ENCODE results near the gene FOXP1. TPM values are rescaled to one million over a fixed set of nuclear protein-coding genes. Genes with fewer than 3 reads are reported as not detected.

FOXP1 gene
- total RNA-seq, 4 donors from 2014 or later = 13.2 to 46.6 (median 29.2) TPM

DNA sequence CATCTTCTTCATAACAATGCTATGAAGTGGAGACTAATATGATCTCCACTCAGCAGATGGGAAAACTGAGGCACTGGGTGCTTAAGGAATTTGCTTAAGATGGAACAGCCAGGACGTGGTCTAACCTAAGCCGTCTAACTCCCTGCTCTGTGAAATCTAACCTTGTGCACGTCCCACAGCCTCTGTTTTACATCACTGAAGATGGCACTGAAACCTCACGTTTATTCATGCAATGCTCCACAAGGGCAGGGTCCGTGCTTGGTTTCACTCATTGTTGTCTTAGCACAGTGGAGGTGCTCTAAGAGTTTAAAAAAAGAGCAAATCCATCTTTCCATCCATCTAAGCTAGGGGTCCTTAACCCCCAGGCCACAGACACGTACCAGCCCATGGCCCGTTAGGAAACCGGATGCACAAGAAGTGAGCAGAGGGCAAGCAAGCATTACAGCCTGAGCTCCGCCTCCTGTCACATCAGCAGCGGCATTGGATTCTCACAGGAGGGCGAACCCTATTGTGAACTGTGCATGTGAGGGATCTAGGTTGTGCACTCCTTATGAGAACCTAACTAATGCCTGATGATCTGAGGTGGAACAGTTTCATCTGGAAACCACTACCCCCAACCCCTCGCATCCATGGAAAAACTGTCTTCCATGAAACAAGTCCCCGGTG is 118.0 kb downstream of the FOXP1 start:
- in situ Hi-C loops (cut with MboI; ENCODE audit: low sequenced_read_pairs in 4 of 4) = no loop called here
- intact Hi-C loops (cut with DNase I; ENCODE audit: low total_unique reads) = no loop called here
- no peak for TF ChIP-seq POLR2A (IDR thresholded peaks at IDR 0.05)
- TF ChIP-seq, protein P1, sequence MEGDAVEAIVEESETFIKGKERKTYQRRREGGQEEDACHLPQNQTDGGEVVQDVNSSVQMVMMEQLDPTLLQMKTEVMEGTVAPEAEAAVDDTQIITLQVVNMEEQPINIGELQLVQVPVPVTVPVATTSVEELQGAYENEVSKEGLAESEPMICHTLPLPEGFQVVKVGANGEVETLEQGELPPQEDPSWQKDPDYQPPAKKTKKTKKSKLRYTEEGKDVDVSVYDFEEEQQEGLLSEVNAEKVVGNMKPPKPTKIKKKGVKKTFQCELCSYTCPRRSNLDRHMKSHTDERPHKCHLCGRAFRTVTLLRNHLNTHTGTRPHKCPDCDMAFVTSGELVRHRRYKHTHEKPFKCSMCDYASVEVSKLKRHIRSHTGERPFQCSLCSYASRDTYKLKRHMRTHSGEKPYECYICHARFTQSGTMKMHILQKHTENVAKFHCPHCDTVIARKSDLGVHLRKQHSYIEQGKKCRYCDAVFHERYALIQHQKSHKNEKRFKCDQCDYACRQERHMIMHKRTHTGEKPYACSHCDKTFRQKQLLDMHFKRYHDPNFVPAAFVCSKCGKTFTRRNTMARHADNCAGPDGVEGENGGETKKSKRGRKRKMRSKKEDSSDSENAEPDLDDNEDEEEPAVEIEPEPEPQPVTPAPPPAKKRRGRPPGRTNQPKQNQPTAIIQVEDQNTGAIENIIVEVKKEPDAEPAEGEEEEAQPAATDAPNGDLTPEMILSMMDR (IDR thresholded peaks at IDR 0.05 in 4 of 5, conservative IDR thresholded peaks at IDR 0.05 in 1 of 5) = no peak
- Histone ChIP-seq H3K4me3 (no peak overlapping the region), H3K27ac (no peak overlapping the region), H3K27me3 (no peaks in the 10 kb centered on the region), H3K9me3 (no peaks in the 10 kb centered on the region), H3K36me3 (no peaks in the 10 kb centered on the region), H3K4me1 (peaks cover 0 to 3% of the 10 kb centered on the region in 2 donors)
- ATAC-seq = no peak
- no peak for DNase-seq

- DNase-seq (no peak), ATAC-seq (no peak)
- Histone ChIP-seq H3K4me1 (peaks cover 0 to 3% of the 10 kb centered on the region in 2 donors), H3K27me3 (no peaks in the 10 kb centered on the region), H3K36me3 (no peaks in the 10 kb centered on the region), H3K27ac (no peak overlapping the region), H3K4me3 (no peak overlapping the region), H3K9me3 (no peaks in the 10 kb centered on the region)
- in situ Hi-C loops (cut with MboI; ENCODE audit: low sequenced_read_pairs in 4 of 4) (no loop called here), intact Hi-C loops (cut with DNase I; ENCODE audit: low total_unique reads) (no loop called here)
- TF ChIP-seq POLR2A (IDR thresholded peaks at IDR 0.05) = no peak
- TF ChIP-seq, protein P1 (IDR thresholded peaks at IDR 0.05 in 4 of 5, conservative IDR thresholded peaks at IDR 0.05 in 1 of 5) = no peak
These were observed 118.9 kb downstream of the FOXP1 start for GRCh38 chr3:71464613-71465012.

DNA sequence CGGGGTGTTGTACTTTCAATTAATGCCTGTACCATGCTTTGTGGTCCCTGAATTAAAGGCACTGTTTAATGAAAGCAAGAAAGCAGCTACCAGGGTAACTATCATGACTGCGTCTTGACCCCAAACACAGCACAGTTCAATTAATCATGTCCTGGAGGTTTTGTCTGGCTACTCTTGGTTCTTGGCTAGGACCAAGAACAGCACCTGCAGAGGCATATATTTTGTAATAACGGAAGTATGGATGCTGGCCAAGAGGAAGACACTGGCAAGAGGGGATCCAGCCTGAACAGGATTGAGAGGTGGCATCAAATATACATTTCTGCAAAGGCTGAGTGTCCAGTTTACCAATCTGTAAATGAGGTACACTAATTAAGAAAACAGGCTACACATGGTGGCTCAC is 119.9 kb downstream of the FOXP1 start:
- Histone ChIP-seq H3K4me1 (no peaks in the 10 kb centered on the region), H3K36me3 (no peaks in the 10 kb centered on the region), H3K27me3 (no peaks in the 10 kb centered on the region), H3K9me3 (no peaks in the 10 kb centered on the region), H3K4me3 (no peak overlapping the region), H3K27ac (no peak overlapping the region)
- TF ChIP-seq POLR2A (IDR thresholded peaks at IDR 0.05) = no peak
- TF ChIP-seq, protein P1 (IDR thresholded peaks at IDR 0.05 in 4 of 5, conservative IDR thresholded peaks at IDR 0.05 in 1 of 5) = no peak
- intact Hi-C loops (cut with DNase I; ENCODE audit: low total_unique reads) (no loop called here), in situ Hi-C loops (cut with MboI; ENCODE audit: low sequenced_read_pairs in 4 of 4) (no loop called here)
- no peak for ATAC-seq
- DNase-seq = no peak

GRCh38 chr3:71462586-71462985 is 120.9 kb downstream of the FOXP1 start:
- Histone ChIP-seq H3K9me3 (no peaks in the 10 kb centered on the region), H3K27ac (no peak overlapping the region), H3K27me3 (no peaks in the 10 kb centered on the region), H3K4me1 (no peaks in the 10 kb centered on the region), H3K4me3 (no peak overlapping the region), H3K36me3 (no peaks in the 10 kb centered on the region)
- no peak for DNase-seq
- no peak for TF ChIP-seq POLR2A (IDR thresholded peaks at IDR 0.05)
- TF ChIP-seq, protein P1 (IDR thresholded peaks at IDR 0.05 in 4 of 5, conservative IDR thresholded peaks at IDR 0.05 in 1 of 5) = no peak
- no peak for ATAC-seq
- intact Hi-C loops (cut with DNase I; ENCODE audit: low total_unique reads) (no loop called here), in situ Hi-C loops (cut with MboI; ENCODE audit: low sequenced_read_pairs in 4 of 4) (no loop called here)
